Stimulated activated CD8-positive, alpha-beta memory T cell treated with anti-CD3 and anti-CD28 coated beads, Interleukin-12 subunit alpha, Interleukin-12 subunit beta, amount 100 ng/mL, for 24 hours (primary cell): ENCODE data around the gene PLAC8L1.
"Not testable (repeated sequence)": the region's sequence is repeated elsewhere in the genome, so short reads cannot be mapped to it uniquely, and the experiment has no call there.

Experiments used
- DNase-seq: peaks from one replicate; pipeline ENCODE4 v3.0.0-alpha.2; 2020; ENCODE audit errors: extremely low read depth

PLAC8L1 gene, protein sequence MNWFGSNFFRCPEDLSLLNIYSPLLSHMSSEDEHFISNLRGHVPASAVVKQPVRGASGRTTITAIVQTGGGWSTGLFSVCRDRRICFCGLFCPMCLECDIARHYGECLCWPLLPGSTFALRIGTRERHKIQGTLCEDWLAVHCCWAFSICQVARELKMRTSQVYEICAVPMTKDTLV

DNA sequence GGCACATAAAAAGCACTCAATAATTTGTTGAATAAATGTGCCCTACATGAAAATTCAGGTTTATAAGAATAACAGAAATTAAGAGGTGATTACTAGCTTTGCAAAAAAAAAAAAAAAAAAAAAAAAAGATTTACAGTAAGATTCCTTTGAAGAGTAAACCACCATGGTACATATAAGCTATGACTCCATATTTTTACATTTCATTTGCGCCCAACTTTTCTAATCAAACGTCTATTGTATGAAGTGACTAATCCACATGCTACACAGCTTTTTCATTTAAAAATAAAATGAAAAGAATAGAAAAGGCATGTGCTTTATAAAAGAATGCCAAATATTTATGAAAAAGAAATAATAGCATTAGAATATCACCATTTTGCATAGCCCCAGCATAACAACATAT is at the start of gene PLAC8L1:
TSS of gene PLAC8L1 (minus strand) at position 101 of the 400 bp plus-strand sequence. CDS start 1,266 bp downstream, outside the sequence.
- no peak for DNase-seq

GRCh38 chr5:146151970-146152369 is 46.6 kb upstream of the PLAC8L1 start:
- no peak for DNase-seq

DNA sequence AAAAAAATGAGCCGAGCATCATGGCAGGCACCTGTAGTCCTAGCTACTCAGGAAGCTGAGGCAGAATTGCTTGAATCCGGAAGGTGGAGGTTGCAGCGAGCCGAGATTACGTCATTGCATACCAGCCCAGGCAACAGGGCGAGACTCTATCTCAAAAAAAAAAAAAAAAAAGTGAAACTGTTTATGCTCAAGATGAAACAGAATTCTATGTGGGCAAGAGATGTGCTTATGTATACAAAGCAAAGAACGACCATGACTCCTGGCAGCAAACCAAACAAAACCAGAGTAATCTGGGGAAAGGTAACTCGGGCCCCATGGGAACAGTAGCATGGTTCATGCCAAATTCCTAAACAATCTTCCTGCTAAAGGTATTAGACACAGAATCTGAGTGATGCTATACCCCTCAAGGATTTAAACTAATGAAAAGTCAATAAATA is 32.6 kb upstream of the PLAC8L1 start:
- DNase-seq = no peak

DNA sequence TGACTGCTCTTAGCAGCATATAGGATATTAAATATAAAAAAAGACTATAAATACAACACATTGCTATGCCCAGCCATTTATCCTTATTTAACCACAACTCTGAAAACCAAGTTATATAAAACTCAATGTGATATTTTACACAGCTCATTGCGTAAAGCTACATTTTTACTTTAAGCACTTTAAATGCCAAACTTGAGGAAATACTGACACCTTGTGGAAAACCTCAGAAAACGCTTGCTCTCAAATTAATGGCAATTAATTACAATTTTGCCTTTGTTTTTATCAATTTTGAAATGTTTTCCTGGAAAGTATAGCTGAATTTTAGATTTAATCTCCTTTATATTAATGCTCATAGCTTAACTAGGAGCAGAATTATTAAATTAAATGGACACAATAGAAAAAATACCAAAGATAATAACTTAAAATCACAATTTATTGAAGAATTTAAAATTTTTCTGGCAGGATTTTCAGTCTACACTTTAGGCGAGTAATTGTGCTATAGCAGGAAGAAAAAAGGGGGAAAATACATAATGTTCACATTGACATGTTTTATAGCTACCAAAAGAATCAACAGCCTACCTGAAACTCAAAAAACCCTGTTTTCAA is 25.2 kb upstream of the PLAC8L1 start:
- no peak for DNase-seq

DNA sequence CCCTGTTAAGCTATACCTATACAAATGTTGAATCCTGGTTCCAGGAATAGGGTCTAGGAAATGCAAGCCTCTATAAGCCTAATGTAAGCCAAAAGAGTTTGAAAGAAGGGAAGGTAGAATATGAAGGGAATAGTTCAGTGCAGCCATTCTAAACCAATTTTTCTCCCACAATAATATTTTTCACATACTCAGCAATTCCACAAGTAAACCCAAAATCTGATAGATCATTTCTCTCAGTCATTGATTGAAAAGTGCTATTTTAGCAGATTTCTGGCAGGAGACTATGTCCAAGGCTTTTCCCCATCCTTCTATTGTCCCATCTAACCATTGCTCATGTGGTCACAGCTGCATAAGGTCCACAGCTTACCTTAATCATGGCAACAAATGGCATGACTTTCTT is 20.7 kb upstream of the PLAC8L1 start:
- no peak for DNase-seq

GRCh38 chr5:146124580-146124979 is 19.2 kb upstream of the PLAC8L1 start:
- no peak for DNase-seq

- not testable (repeated sequence) for DNase-seq
These were observed 16.1 kb upstream of the PLAC8L1 start for GRCh38 chr5:146121451-146121850.

GRCh38 chr5:146118322-146118721 is 12.9 kb upstream of the PLAC8L1 start:
- DNase-seq = no peak

DNA sequence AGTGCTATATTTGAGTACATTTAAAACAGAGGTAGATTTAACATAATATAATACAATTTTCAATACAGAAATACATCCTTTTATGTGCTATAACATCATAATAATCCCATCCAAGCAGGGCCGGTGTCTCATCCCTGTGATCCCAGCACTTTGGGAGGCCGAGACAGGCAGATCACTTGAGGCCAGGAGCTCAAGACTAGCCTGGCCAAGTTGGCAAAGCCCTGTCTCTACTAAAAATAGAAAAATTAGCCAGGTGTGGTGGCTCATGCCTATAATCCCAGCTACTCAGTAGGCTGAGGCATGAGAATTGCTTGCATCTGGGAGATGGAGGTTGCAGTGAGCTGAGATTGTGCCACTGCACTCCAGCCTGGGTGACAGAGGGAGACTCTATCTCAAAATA is 11.8 kb upstream of the PLAC8L1 start:
- not testable (repeated sequence) for DNase-seq

DNA sequence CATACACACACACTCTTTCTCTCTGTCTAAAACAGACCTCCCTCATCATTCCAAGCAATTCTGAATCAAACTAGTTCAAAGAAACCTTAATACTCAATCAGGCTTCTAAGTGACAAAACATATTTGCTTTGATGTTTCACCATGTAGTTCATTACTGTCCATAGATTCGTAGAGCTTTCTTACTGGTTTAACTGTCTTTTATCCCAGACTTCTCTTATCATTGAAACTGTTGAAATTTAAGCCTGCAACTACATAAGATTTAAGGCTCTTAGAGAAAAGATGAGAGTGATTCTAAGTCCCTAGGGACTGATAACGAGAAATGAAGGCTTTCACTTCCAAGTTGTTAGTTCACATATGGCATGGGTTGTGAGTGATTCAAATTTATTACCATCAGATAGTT is 11.0 kb upstream of the PLAC8L1 start:
- no peak for DNase-seq

DNA sequence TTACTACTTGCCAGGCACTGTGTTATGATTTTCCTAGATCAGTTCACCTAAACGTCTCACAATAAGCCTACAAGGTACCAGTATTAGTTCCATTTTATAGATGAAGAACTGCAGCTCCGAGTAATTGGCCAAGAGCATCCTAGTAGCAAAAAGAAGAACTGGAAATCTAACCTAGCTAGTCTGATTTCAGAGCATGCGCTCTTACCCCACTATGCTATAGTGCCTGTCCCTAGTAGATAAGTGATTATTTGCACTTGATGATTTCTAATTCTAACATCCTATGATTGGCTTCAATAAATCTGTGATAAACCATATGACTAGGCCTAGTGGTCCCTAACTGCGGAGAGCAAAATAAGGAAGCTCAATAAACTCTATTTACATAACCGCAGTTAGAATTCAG is 7.1 kb upstream of the PLAC8L1 start:
- DNase-seq = no peak

DNA sequence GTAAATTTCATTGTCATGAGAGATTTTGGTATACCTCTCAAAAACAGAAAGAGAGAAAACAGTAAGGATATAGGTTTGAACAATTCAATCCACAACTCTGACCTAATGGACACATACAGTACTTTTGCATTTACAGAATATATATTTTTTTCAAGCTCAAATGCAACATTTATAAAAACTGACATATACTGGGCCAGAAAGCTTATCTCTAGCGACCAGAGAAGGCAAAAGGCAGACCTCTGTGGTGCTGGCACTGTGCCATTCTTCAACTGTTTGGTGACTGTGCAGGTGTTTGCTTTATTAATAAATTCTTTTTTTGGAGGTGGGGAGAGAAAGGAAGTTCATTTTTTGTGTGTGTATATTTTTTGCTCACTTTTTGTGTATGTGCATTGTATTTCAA is 6.0 kb upstream of the PLAC8L1 start:
- DNase-seq = no peak

DNA sequence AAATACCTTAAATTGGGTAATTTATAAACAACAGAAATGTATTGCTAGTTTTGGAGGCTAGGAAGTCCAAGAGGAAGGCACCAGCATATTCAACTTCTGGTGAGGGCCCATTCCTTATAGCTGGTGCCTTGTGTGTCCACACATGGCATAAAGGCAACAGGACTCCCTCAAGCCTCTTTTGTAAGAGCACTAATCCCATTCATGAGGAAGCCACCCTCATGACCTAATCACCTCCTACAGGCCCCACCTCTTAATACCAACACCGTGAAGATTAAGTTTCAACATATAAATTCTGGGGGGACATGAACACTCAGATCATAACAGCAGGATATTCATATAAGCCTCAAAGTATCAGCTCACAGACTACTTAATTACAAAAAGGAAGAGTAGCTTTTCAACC is 4.0 kb upstream of the PLAC8L1 start:
- no peak for DNase-seq

- not testable (repeated sequence) for DNase-seq
These were observed 3.5 kb upstream of the PLAC8L1 start for GRCh38 chr5:146108870-146109269.

- DNase-seq = no peak
These were observed 2.5 kb upstream of the PLAC8L1 start for GRCh38 chr5:146107901-146108300.

- DNase-seq = no peak
These were observed 1.8 kb downstream of the PLAC8L1 start for GRCh38 chr5:146103594-146103993.

DNA sequence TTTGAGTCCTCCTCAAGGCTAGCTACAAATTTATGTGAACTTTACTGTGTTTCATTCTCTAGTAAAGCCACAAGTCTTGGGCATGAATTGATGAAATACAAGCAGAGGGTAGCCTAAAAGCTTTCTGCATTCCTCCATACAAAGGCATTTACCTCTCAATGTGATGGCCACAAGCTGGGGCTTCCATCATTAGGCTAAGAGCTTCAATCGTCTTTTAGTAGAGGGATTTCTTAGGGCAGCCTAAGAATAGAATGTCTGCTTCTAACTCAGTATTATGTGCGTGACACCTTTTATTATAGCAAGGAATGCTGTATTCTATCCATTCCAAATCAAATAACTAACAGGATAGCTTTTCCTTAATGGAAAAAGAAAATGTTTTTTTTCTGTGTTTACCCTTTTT is 3.7 kb downstream of the PLAC8L1 start:
- no peak for DNase-seq

GRCh38 chr5:146098047-146098446 is 7.3 kb downstream of the PLAC8L1 start:
- no peak for DNase-seq

DNA sequence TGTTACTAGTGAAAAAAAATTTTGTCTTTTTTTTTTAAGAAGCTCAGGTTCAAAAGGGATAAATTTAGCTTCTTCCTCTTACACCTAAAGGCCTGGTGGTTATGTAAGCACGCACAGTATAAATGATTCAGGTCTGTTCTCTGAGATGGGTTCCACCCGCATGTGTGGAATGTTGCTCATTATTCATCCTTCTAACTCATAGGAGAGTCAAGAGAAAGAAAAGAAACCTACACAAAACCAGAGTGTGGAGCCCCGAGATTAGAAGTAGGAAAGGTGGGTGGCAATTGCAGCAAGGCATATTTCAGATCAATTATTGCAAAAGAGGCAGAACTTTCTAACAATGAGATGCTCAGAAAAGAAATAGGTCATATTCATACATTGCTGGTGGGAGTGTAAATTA is 13.5 kb downstream of the PLAC8L1 start:
- DNase-seq = no peak

- no peak for DNase-seq
These were observed 16.1 kb downstream of the PLAC8L1 start for GRCh38 chr5:146089287-146089686.

- no peak for DNase-seq
These were observed 17.3 kb downstream of the PLAC8L1 start for GRCh38 chr5:146088098-146088497.

DNA sequence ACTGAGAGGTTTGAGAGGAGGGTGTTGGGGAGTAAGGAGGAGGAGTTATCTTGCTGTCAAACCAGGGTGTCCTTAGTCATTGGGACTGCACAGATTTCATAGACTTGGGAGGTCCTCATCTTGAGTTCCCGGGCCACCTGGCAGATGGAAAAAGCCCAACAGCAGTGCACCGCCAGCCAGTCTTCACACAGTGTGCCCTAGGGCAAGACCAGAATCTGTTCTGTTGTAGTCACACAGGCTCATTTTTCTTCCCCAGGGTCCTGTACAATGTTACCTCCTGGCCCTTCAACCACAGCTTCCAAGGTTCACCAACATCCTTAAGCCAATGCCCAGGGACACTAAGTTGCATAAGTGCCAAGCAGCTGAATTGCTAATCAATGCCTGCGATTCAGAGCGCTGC is 21.0 kb downstream of the PLAC8L1 start:
- no peak for DNase-seq

GRCh38 chr5:146082798-146083197 is 22.6 kb downstream of the PLAC8L1 start:
- no peak for DNase-seq

GRCh38 chr5:146081556-146081955 is 23.8 kb downstream of the PLAC8L1 start:
- DNase-seq = no peak
